Measurements from ENCODE around the gene TRPM1.

GRCh38 chr15:31101262-31102038 lies at the start of gene TRPM1:
- TF ChIP-seq CTCF (IDR thresholded peaks at IDR 0.05) (no peak), POLR2A (IDR thresholded peaks at IDR 0.05) (no peak)
